CD4-positive, alpha-beta T cell treated with Interleukin-1 beta for 1 hour (primary cell): ENCODE results near the gene HOXC6.
A peak's percentile ranks its signal among the peaks of the same experiment; 100 is the strongest.

Experiments used
- DNase-seq, 2 donors: peaks; one replicate each; pipeline ENCODE4 v3.0.0-alpha.2; 2020 to 2022

Gene HOXC6

GRCh38 chr12:54016478-54016964 is 11.7 kb upstream of the HOXC6 start:
- no peak for DNase-seq

DNA sequence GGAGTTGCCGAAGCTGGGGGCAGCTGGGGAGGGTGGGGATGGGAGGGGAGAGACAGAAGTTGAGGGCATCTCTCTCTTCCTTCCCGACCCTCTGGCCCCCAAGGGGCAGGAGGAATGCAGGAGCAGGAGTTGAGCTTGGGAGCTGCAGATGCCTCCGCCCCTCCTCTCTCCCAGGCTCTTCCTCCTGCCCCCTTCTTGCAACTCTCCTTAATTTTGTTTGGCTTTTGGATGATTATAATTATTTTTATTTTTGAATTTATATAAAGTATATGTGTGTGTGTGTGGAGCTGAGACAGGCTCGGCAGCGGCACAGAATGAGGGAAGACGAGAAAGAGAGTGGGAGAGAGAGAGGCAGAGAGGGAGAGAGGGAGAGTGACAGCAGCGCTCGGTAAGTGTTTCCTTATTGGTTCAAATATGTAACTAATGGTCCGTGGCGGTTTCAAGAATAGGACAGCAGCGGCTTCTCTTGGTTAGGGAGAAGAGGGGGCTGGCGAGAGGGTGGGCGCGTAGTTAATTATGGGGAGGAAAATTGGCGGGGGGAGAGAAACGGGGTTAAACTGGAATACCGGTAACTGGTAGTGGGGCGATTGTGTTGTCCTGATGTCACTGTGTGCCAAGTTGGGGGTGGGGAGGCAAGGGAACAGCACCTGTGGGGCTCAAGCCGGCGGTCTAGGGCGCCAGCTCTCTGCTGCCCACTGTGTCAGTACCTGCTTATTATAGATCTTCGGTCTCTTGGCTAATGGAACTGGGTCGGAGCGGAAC is 11.0 kb upstream of the HOXC6 start:
- DNase-seq: no peak

DNA sequence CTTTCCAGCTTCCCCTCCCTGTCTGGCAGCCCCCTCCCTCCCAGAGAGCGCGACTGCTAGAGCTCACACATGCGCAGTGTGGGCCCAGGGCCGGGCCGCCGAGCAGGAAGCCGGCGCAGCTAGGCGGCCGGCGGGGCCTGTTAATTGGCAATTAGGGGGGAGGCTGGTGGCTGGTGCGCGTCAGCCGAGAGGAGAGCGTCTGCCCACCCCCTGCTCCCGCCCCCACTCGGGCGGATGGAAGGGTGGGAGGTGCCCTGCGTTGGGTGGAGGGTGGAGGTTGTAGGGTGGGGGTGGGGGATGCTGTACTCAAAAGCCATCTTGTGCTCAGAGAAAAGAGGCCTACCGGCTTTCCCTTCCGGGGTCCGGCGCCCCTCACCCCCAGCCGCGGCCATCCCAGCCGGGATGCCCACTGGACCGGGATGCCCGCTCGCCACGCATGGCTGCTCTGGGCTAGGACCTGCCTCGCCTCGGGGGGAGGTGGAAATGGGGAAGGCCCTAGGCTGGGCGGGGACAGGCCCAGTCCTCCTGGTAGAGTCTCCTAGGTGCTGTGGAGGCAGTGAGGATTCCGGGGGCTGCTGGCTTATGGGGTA is 10.3 kb upstream of the HOXC6 start:
- peak; percentile 82 to 87 for DNase-seq

DNA sequence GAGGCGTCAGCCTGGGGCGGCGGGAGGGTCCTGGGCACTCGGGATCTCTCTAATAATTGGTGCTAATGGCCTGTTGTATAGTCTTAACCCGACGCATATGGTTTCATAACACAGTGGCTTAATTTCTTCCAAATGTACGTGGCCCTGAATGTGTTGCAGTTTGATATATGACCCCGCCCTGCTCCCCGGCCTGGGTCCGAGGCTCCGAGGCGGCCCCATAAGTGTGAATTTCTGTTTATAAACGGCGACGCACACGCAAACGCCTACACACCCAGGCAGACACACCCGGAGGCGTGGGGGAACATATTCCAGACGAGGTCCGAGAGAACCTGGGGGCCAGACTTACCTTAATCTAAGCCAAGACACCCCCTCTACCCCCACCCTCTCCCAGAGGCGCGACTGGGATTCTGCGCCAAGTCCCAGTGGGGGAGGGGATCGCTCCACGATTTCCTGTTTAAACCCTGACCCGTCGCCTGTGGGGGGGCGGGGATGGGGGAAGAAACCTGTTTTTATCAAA is 9.7 kb upstream of the HOXC6 start:
- DNase-seq: no peak

GRCh38 chr12:54019091-54019811 is 9.0 kb upstream of the HOXC6 start:
- no peak for DNase-seq

DNA sequence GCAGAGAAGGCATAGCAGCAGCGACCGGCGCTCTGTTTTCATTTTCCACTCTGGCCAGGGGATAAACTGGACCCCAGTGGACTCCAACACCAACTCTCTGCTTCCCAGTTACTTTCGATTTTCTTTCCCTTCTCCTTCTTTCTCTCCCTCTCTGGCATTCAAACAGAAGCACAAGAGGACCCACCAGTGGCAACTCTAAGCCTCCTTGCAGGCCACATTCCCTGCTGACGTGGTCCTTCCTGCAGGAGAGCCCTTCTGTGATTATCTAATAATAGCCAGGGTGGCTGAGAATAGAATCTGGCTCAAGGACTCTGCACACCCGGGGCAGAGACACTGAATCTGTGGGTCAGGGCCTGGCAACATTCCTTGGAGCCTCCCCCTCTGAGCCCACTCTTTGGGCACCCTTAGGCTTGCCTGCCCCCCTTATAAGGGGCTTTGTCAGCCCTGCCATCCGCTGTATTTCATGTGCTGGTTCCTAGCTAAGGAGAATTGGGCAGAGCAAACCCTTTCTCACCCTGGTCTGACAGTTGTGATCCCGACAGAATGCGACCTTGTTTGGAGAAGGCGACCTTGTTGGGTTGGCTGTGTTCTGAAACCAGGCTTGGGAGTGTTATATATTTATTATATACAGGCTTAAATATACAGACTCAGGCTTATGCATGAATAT is 8.2 kb upstream of the HOXC6 start:
- no peak for DNase-seq

DNA sequence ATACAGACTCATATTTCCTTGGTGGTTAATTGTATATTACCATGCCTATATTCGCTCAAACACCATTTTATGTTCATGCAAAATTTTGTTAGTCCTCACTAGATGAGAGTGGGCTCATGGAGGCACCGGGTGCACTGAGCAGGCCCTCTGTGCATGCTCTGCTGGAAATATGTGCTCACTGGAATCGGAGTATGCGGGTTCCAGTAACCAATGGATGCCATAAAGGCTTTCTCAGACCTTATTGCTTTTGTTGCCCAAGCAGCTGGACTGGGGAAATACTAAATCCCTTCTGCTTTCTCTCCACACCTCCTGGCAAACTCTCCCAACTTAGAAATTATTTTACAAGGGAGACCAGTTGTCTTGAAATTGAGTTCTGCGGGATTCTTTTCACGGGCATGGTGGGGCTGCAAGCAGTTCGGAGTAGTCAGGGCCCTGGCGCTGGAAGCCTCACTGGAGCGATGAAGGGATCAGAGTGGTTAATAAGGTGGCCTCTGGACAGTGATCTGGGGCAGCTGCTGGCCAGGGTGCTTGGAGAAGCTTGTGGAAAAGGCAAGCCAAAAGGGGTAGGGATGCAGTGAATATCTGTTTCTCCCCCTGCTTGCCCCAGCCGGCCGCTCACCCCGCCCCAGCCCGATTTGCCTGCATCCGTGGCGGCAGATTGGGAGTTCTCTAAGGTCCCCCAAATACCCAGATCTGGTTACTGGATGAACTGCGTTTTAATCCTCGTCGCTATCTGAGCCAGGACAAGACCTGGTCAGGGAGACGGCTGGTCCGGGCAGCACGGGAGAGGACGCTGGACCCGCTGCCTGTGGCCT is 7.4 kb upstream of the HOXC6 start:
- no peak for DNase-seq

DNA sequence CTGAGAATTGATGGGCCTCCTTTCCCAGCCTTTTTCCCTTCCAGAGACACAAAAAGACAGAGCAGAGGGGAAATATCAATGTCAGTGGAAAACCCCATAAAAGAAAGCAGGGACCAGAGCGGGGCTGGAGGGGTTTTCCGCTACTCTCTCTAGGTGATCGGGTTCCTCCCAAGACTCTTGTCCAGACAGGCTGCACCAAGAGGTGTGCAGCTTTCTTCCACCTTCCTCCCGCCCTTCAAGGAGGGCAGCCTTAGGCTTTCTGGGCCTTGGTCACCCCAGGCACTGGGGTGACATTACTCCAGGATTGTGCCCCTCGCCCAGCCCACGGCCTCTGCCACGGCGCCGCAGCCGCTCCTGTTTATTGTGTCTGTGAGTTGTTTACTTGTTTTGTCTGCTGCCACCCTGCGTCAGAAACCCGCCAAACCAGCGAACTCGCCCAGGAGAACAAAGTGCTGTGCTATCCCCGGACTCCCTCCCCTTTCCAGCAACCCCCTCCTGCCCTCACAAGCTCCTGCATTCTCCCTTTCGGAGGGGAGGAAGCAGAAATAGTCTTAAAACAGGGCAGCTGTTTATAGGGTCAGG is 6.7 kb upstream of the HOXC6 start:
- no peak for DNase-seq

DNA sequence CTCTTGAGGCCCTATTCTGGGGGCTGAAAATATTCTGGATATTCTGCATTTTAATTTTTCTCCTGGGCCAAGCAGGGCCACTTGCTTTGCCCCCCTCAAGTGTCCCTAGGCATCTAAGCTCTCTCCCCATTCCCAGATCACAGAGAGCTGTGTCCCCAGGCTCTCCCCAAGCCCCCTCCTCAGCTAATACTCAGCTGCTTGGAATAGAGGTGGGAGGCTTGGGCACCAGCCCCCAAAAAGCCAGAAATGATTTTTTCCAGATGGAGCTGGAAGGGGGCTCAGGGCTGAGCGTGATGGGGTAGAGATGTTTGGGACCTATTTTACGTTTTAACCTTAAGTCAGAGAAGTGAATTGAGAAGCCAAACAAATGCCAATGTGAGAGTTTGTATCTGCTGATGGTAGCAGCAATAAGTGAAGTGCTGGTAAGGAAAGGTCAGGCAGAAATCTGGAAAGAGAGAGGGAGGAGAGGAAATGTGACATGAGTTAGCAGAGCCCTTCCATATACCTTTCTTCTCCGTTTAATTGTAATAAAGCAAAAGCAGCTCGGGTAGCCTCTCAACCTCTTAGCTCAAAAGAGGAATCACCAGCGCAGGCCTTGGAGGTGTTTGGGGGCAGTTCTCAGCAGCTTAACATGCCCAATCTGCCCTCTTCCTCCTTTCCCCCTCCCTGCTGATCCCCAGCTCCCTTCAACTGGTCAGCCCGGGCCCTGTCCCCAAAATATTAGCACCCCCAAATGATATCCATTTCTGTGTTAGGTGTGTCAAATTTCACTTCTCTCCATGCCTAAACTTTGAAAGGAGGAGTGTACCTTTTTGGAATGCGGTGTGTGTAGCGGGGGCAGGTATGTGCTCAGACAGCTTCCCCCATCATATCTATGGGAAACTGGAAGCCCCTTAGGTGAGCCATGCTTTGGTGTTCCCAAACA is 5.0 kb upstream of the HOXC6 start:
- DNase-seq: no peak

DNA sequence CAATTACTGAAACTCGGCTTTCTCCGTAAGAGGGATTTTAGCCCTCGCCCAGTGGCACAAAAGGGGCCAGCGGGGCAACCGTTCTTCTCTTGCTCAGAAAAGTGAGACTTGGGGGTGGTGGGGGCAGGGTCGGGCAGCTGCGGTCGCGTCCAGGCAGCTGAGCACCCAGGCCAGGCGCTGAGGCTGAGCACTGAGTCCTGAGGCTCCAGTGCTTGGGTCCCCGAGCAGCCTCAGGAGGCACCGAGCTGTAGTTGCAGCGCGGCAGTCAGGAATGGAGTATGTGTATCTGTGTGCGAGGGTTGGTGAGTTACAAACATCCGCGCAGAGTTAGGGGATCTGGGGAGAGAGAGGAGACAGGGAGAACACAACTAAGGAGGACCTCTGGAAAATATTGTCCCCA is 4.1 kb upstream of the HOXC6 start:
- DNase-seq: no peak

DNA sequence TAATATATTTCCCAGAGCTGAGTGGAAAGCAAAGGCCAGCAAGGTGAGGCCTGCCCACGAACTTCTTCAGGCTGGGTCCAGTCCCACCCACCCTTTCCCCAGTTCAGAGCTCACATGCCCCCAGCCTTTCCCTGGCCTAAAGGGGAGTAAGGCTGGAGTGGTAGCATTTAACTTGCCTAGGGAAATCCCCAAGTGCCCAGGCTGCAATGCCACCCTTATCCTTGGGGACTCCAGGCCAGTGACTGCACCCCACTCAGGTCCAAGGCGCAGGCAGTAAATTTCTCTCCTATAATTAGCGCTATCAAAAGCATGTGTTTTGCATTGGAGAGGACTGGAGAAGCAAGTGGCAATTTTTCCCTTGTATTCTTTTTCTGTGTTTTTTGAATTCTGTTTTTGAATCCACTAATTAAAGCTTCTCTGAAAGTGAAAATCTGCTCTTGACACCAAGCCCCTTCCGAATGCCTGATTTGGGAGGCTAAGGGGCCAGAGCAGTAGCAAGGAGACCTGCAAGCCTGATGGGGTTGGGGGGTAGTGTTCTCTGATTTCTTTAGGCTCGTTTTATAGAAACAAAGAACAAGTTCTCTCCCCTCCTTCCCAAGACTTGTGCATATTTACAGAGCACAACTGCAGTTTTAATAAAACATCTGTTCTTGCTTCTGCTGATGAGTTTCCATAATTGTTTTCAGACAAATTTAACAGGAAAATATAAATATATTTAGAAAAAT is 3.5 kb upstream of the HOXC6 start:
- no peak for DNase-seq

DNA sequence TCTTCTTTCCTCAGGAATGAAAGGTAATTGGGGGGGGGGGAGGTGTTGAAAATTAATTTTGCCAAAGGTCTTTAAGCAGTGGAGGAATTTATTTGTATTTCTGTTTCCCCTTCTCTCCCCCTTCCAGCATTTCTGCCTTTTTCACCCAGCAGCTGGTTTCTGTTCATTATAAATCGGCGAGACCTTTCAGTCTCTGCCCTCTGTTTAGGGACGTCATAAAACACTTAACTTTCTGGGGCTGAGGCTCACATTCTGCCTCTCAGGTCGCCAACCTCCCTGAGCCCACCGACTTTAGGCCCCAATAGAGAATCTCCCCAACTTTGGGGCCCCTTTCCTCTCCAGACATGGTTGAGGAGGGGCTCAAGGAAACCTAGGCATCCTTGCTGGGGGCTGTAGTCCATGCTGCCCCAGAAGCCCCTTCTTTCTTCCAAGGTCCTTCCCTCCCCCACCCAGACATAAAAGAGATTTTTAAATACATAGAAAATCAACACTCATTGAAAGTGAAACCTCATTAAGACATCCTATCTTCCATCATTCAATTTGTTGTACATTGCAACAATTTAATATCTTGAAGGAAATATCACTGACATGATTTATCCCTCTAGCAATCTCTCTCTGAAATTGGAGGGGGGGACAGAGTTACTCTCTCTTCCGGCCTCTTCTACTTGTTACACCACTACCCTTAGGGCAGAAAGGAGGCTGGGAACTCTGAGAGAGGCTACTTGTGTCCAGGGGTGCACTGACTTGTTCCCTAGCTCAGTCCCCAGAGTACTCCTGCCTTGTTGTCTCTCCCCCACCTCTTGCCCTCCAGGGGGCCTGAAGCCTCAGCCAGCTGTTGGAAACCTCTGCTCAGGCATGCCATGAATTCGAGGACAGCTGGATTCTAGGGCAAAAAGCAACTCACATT is 2.5 kb upstream of the HOXC6 start:
- no peak for DNase-seq

- no peak for DNase-seq
Measured at GRCh38 chr12:54026640-54027441, 1.4 kb upstream of the HOXC6 start.

DNA sequence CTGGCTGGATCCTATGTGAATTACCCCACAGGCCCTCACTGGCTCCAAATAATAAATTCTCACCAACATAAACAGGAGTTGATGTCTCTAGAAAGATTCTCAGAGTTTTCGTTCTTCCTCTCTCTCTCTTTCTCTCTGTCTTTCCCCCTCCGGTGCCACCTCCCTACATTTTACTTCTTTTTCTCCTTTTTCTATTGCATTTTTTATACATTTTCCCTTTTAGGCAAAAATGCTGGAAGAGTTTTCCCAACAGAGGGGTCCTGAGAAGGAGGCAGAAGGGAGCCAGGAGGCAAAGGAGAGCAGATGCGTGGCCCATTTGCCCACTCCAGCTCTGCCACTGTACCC is 826 bp upstream of the HOXC6 start:
- DNase-seq: no peak

- no peak for DNase-seq
Measured at GRCh38 chr12:54029529-54030441, 1.5 kb downstream of the HOXC6 start.

GRCh38 chr12:54030442-54030801 is 2.2 kb downstream of the HOXC6 start:
- no peak for DNase-seq

GRCh38 chr12:54030889-54031471 is 2.7 kb downstream of the HOXC6 start:
- no peak for DNase-seq
